ENCODE results near the gene SAFB2. TPM values are rescaled to one million over a fixed set of nuclear protein-coding genes. Genes with fewer than 3 reads are reported as not detected.

Gene SAFB2
- total RNA-seq, 4 donors from 2014 or later, result 64.0 to 283 (median 124) TPM

DNA sequence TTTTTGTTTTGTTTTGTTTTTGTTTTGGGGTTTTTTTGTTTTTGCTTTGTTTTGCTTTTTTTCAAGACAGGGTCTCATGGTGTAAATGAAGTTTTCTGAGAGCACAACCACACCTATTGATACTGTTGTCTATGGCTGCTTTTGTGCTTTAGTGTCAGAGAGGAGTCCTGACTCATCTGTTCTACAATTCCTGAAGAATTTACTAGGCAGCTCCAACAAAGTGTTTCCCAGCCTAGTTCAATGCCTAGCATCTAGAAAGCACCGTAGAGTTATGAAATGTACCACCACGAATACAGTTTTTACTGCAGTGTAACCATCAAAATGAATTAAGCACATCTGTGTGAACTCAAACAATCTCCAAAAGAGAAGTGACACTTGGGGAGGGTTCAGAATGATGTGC lies 21.5 kb upstream of the SAFB2 start:
- TF ChIP-seq EP300 (IDR thresholded peaks at IDR 0.05; ENCODE audit: low read depth) (no peak), POLR2AphosphoS5 (IDR thresholded peaks at IDR 0.05) (no peak), POLR2A (IDR thresholded peaks at IDR 0.05) (no peak)
- TF ChIP-seq, protein P1, sequence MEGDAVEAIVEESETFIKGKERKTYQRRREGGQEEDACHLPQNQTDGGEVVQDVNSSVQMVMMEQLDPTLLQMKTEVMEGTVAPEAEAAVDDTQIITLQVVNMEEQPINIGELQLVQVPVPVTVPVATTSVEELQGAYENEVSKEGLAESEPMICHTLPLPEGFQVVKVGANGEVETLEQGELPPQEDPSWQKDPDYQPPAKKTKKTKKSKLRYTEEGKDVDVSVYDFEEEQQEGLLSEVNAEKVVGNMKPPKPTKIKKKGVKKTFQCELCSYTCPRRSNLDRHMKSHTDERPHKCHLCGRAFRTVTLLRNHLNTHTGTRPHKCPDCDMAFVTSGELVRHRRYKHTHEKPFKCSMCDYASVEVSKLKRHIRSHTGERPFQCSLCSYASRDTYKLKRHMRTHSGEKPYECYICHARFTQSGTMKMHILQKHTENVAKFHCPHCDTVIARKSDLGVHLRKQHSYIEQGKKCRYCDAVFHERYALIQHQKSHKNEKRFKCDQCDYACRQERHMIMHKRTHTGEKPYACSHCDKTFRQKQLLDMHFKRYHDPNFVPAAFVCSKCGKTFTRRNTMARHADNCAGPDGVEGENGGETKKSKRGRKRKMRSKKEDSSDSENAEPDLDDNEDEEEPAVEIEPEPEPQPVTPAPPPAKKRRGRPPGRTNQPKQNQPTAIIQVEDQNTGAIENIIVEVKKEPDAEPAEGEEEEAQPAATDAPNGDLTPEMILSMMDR (IDR thresholded peaks at IDR 0.05), result no peak
- intact Hi-C loops (cut with DNase I; ENCODE audit: low total_unique reads) (no loop called here), in situ Hi-C loops (cut with MboI; ENCODE audit: low pct_ligation_motif_present in 1 of 4, low pct_unique_long_range_greater_than_20kb in 1 of 4, low sequenced_read_pairs in 3 of 4) (no loop called here)
- Histone ChIP-seq H3K4me3 (no peak overlapping the region), H3K9me3 (no peaks in the 10 kb centered on the region), H3K4me1 (peaks cover 0 to under 1% (median 0%) of the 10 kb centered on the region in 4 donors), H3K36me3 (peaks cover 0 to 65% (median 30%) of the 10 kb centered on the region in 4 donors), H3K27ac (no peak overlapping the region), H3K27me3 (no peaks in the 10 kb centered on the region)
- 72% methylated on average over 2 of the region's 2 CpGs; no CpG with 5 or more reads in 1 of the 2 donors for WGBS, 2 donors (ENCODE audit: low coverage in 1 of 2)
- DNase-seq, result no peak

DNA sequence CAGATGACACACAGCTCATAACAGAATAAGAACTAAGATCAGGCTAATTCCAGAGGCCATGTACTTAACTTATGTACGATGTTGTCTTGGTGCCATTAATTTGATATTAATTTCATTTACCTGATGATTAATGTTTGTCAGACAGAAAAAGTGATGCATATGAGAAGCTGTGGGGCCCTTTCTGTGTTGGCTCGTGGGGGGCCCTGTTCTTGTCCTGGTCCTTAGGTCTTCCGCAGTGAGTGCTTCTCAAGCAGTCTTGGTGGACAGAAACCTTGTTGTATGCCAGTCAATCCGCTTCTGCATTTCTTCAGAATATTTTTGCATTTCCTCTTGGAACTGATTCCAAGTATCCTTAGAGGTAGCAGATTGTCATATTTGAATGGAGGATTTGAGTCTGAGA lies 20.5 kb upstream of the SAFB2 start:
- peaks cover 0 to 7% (median 0%) of the 10 kb centered on the region in 4 donors for H3K4me1 ChIP-seq
- 80 to 88% methylated on average over 1 to 4 of the region's 4 CpGs for WGBS, 2 donors (ENCODE audit: low coverage in 1 of 2)
- DNase-seq, result no peak
- H3K4me3 ChIP-seq, result no peak overlapping the region
- H3K27me3 ChIP-seq, result no peaks in the 10 kb centered on the region
- no peaks in the 10 kb centered on the region for H3K9me3 ChIP-seq
- H3K27ac ChIP-seq, result no peak overlapping the region
- intact Hi-C loops (cut with DNase I; ENCODE audit: low total_unique reads), result no loop called here
- in situ Hi-C loops (cut with MboI; ENCODE audit: low pct_ligation_motif_present in 1 of 4, low pct_unique_long_range_greater_than_20kb in 1 of 4, low sequenced_read_pairs in 3 of 4), result no loop called here
- TF ChIP-seq EP300 (IDR thresholded peaks at IDR 0.05; ENCODE audit: low read depth), result no peak
- TF ChIP-seq, protein P1 (IDR thresholded peaks at IDR 0.05), result no peak
- TF ChIP-seq POLR2A (IDR thresholded peaks at IDR 0.05), result no peak
- TF ChIP-seq POLR2AphosphoS5 (IDR thresholded peaks at IDR 0.05), result no peak
- H3K36me3 ChIP-seq, result peaks cover 0 to 60% (median 27%) of the 10 kb centered on the region in 4 donors

DNA sequence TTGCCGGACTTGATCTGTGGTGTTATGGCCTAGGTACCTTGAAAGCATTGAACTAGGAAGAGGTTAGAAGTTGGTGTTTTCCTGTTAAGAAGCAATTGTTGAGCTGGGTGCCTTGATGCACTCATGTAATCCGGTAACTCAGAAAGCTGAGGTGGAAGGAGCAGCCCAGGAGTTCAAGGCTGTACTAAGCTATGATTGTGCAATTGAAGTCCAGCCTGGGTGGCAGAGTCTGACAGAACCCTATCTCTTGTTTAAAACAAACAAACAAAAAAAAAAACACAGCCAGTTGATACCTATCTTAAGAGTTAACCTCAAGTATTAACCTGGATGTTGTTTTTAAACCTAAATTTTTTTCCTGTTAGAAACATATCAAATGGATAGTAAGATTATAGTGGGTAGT lies 19.6 kb upstream of the SAFB2 start:
- H3K36me3 ChIP-seq, result peaks cover 0 to 52% (median 19%) of the 10 kb centered on the region in 4 donors
- H3K4me3 ChIP-seq, result no peak overlapping the region
- intact Hi-C loops (cut with DNase I; ENCODE audit: low total_unique reads) (no loop called here), in situ Hi-C loops (cut with MboI; ENCODE audit: low pct_ligation_motif_present in 1 of 4, low pct_unique_long_range_greater_than_20kb in 1 of 4, low sequenced_read_pairs in 3 of 4) (no loop called here)
- TF ChIP-seq, protein P1 (IDR thresholded peaks at IDR 0.05), result no peak
- TF ChIP-seq POLR2A (IDR thresholded peaks at IDR 0.05) (no peak), EP300 (IDR thresholded peaks at IDR 0.05; ENCODE audit: low read depth) (no peak), POLR2AphosphoS5 (IDR thresholded peaks at IDR 0.05) (no peak)
- no peaks in the 10 kb centered on the region for H3K27me3 ChIP-seq
- peaks cover 0 to 14% (median 0%) of the 10 kb centered on the region in 4 donors for H3K4me1 ChIP-seq
- 95 to 100% methylated on average over 1 to 2 of the region's 2 CpGs for WGBS, 2 donors (ENCODE audit: low coverage in 1 of 2)
- no peaks in the 10 kb centered on the region for H3K9me3 ChIP-seq
- H3K27ac ChIP-seq, result no peak overlapping the region
- no peak for DNase-seq

DNA sequence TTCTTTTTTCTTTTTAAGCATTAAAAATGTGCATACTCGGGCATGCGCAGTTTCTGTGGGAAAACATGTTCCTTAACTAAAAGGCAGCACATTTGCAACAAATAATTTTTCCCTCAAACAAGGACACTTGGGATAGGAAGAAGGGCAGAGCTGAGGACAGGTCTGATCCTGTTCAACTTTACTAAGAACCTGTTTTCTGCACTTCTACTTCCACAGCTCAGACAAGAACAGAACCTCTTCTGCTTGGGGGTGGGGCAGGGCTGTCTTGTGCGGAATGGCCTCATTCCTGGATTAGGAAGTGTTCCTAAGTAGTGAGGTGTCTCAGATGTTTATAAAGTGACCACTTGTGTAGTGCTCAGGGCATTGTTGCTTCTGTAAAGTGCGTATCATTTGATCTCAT lies 18.6 kb upstream of the SAFB2 start:
- Histone ChIP-seq H3K27me3 (no peaks in the 10 kb centered on the region), H3K9me3 (no peaks in the 10 kb centered on the region), H3K27ac (no peak overlapping the region), H3K4me3 (no peak overlapping the region), H3K4me1 (peaks cover 0 to 14% (median 0%) of the 10 kb centered on the region in 4 donors), H3K36me3 (peaks cover 0 to 43% (median 14%) of the 10 kb centered on the region in 4 donors)
- no peak for DNase-seq
- WGBS, 2 donors (ENCODE audit: low coverage in 1 of 2), result 96 to 98% methylated on average over 3 to 4 of the region's 4 CpGs
- in situ Hi-C loops (cut with MboI; ENCODE audit: low pct_ligation_motif_present in 1 of 4, low pct_unique_long_range_greater_than_20kb in 1 of 4, low sequenced_read_pairs in 3 of 4), result no loop called here
- intact Hi-C loops (cut with DNase I; ENCODE audit: low total_unique reads), result no loop called here
- TF ChIP-seq, protein P1 (IDR thresholded peaks at IDR 0.05), result no peak
